ENCODE results near the gene WDR75. TPM values are rescaled to one million over a fixed set of nuclear protein-coding genes. Genes with fewer than 3 reads are reported as not detected.

WDR75 gene
- total RNA-seq, 1 donor from 2014 or later: 48.6 TPM

Other genes starting within 250 kb of the WDR75 start
- 35.1 and 51.9 TPM in 2 replicates for gene SLC40A1, start 139.3 kb downstream of the WDR75 start, total RNA-seq
- gene ASNSD1, start 220.0 kb downstream of the WDR75 start, total RNA-seq: 71.9 and 74.0 TPM in 2 replicates
- gene ANKAR, start 233.2 kb downstream of the WDR75 start, total RNA-seq: 5.9 and 6.4 TPM in 2 replicates

All from myocyte (in vitro differentiated cells).